Nephron progenitor cell (in vitro differentiated cells): Measurements from ENCODE around the gene LIG4.

Experiments
- DNase-seq: peaks from one replicate; pipeline ENCODE4 v3.0.0; 2021
- H3K27ac Mint-ChIP-seq: 2 replicates; pipeline ENCODE4 v1.8.0; 2021; ENCODE audit warnings: mild to moderate bottlenecking, moderate library complexity, mixed read lengths
- H3K27me3 Mint-ChIP-seq: 2 replicates; pipeline ENCODE4 v1.8.0; 2021; ENCODE audit warnings: mild to moderate bottlenecking, low read depth, mixed read lengths; ENCODE audit not compliant: poor library complexity
- H3K36me3 Mint-ChIP-seq: 2 replicates; pipeline ENCODE4 v1.8.0; 2021; ENCODE audit warnings: low read depth, mixed read lengths
- H3K4me1 Mint-ChIP-seq: 2 replicates; pipeline ENCODE4 v1.8.0; 2021; ENCODE audit warnings: mixed read lengths
- H3K4me3 Mint-ChIP-seq: 2 replicates; pipeline ENCODE4 v1.8.0; 2021; ENCODE audit warnings: mild to moderate bottlenecking, moderate library complexity, mixed read lengths
- H3K9me3 Mint-ChIP-seq: 2 replicates; pipeline ENCODE4 v1.8.0; 2021; ENCODE audit warnings: mild to moderate bottlenecking, moderate library complexity, mixed read lengths
- TF ChIP-seq, protein P1 (sequence below): fragments of 200-600 bp; sonication (generic); IDR thresholded peaks from 2 replicates; pipeline ENCODE4 v1.5.0; 2021; ENCODE audit warnings: antibody characterized with exemption

The LIG4 gene

DNA sequence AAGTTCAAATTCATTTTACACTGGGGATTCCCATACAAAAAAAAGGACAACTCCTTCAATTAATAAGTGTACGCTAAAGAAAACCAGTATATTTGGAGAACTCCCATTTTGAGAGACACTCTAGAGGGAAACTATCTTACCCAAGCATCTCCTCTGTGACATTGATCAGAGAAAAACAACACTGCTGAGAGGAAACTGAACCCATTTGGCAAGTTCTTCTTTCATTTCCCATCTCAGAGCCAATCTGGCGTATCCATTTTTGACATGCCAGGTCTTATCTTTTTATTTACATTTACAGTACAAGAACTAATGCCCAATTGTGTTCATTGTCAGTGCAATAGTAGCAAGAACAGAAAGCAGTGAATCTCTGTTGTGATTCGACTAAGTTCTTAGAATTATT, 30.1 kb downstream of the LIG4 start:
- Mint-ChIP-seq H3K4me1 (no peaks in the 10 kb centered on the region), H3K36me3 (no peaks in the 10 kb centered on the region), H3K4me3 (no peak overlapping the region), H3K27me3 (peaks cover 3% of the 10 kb centered on the region), H3K27ac (no peak overlapping the region), H3K9me3 (peaks cover 3% of the 10 kb centered on the region)
- DNase-seq: no peak
- TF ChIP-seq, protein P1, sequence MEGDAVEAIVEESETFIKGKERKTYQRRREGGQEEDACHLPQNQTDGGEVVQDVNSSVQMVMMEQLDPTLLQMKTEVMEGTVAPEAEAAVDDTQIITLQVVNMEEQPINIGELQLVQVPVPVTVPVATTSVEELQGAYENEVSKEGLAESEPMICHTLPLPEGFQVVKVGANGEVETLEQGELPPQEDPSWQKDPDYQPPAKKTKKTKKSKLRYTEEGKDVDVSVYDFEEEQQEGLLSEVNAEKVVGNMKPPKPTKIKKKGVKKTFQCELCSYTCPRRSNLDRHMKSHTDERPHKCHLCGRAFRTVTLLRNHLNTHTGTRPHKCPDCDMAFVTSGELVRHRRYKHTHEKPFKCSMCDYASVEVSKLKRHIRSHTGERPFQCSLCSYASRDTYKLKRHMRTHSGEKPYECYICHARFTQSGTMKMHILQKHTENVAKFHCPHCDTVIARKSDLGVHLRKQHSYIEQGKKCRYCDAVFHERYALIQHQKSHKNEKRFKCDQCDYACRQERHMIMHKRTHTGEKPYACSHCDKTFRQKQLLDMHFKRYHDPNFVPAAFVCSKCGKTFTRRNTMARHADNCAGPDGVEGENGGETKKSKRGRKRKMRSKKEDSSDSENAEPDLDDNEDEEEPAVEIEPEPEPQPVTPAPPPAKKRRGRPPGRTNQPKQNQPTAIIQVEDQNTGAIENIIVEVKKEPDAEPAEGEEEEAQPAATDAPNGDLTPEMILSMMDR: no peak

- H3K4me3 Mint-ChIP-seq: no peak overlapping the region
- TF ChIP-seq, protein P1: no peak
- DNase-seq: no peak
- H3K27ac Mint-ChIP-seq: no peak overlapping the region
- H3K9me3 Mint-ChIP-seq: no peaks in the 10 kb centered on the region
- no peaks in the 10 kb centered on the region for H3K27me3 Mint-ChIP-seq
- H3K36me3 Mint-ChIP-seq: no peaks in the 10 kb centered on the region
- H3K4me1 Mint-ChIP-seq: no peaks in the 10 kb centered on the region
These were observed 32.7 kb downstream of the LIG4 start for GRCh38 chr13:108182652-108183051.

DNA sequence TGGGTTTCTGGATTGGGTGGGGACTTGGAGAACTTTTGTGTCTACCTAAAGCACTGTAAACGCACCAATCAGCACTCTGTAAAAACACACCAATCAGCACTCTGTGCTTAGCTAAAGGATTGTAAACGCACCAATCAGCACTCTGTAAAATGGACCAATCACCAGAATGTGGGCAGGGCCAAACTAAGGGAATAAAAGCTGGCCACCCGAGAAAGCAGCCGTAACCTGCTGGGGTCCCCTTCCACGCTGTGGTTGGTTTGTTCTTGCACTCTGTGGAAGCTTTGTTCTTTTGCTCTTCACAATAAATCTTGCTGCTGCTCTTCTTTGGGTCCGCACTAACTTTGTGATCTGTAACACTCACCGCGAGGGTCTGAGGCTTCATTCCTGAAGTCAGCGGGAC, 37.3 kb downstream of the LIG4 start:
- Mint-ChIP-seq H3K27ac (no peak overlapping the region), H3K9me3 (peaks cover 24% of the 10 kb centered on the region), H3K36me3 (no peaks in the 10 kb centered on the region), H3K4me3 (no peak overlapping the region), H3K27me3 (no peaks in the 10 kb centered on the region), H3K4me1 (no peaks in the 10 kb centered on the region)
- TF ChIP-seq, protein P1: no peak
- DNase-seq: no peak

DNA sequence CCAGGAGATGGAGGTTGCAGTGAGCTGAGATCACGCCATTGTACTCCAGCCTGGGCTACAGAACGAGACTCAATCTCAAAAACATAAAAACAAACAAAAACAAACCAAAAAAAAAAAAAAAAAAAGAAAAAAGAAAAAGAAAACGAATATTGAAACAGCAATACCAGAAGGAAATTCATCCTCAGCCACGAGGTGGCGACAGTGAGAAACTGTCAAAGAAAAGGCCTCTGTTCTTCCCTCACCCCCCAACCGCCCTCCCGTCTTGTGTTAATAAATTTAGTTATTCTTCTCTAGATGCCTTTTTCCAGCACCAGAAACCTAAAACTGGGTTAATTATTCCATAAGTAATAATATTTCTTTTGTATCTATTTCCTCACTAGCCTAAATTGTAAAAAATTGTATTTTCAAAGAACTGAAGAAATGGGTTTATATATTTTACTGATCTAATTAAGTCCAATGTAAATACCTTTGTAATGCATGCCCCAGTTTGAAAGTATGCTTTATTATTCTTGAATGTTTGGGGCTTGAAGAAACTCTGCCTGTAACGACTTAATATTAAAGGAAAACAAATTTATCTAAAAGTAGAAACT, 38.6 kb downstream of the LIG4 start:
- Mint-ChIP-seq H3K36me3 (no peaks in the 10 kb centered on the region), H3K27me3 (no peaks in the 10 kb centered on the region), H3K27ac (no peak overlapping the region), H3K4me3 (no peak overlapping the region), H3K4me1 (no peaks in the 10 kb centered on the region), H3K9me3 (peaks cover 37% of the 10 kb centered on the region)
- TF ChIP-seq, protein P1: no peak
- DNase-seq: peak; percentile 38

DNA sequence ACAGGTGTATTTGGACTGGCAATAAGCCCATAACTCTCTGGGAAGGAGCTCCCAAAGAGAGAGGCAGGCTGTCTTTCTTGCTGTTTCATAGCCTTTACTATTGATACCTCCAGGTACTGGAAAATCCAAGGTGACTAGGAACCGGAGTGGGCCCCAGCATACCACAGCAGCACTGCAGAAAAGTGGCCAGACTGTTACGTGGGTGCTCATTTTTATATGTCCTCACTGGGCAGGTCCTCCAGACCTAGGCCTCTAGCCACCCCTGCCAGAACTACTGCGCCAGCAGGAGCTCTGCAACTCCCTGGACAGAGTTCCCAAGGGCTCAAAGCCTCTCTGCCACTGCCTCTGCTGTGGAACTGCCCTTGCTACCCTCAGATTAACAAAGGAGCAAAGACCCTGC, 46.4 kb downstream of the LIG4 start:
- H3K9me3 Mint-ChIP-seq: peaks cover 40% of the 10 kb centered on the region
- TF ChIP-seq, protein P1: no peak
- no peak overlapping the region for H3K27ac Mint-ChIP-seq
- no peak overlapping the region for H3K4me3 Mint-ChIP-seq
- DNase-seq: no peak
- H3K4me1 Mint-ChIP-seq: no peaks in the 10 kb centered on the region
- peaks cover 4% of the 10 kb centered on the region for H3K27me3 Mint-ChIP-seq
- H3K36me3 Mint-ChIP-seq: no peaks in the 10 kb centered on the region

DNA sequence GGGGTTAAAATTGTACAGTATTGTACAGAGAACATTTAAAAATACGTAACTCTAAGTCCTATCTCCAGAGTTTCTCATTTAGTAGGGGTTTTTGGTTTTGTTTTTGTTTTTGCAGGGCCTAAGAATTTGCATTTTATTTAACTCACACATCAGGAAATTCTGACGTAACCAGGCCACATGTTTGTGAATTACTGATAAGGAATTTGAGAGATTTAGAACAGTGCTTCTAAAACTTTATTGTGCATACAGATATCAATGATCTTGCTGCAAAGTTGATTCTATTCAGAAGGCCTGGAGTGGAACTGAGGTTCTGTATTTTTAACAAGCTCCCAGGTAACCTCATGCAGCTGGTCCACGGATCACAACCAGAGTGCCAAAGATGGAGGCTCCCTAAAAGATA, 49.3 kb downstream of the LIG4 start:
- H3K27ac Mint-ChIP-seq: no peak overlapping the region
- DNase-seq: no peak
- H3K4me1 Mint-ChIP-seq: no peaks in the 10 kb centered on the region
- peaks cover 14% of the 10 kb centered on the region for H3K9me3 Mint-ChIP-seq
- H3K27me3 Mint-ChIP-seq: peaks cover 7% of the 10 kb centered on the region
- H3K4me3 Mint-ChIP-seq: no peak overlapping the region
- TF ChIP-seq, protein P1: no peak
- H3K36me3 Mint-ChIP-seq: no peaks in the 10 kb centered on the region
